Measurements from ENCODE around the gene PLEKHA7.

PLEKHA7 gene

DNA sequence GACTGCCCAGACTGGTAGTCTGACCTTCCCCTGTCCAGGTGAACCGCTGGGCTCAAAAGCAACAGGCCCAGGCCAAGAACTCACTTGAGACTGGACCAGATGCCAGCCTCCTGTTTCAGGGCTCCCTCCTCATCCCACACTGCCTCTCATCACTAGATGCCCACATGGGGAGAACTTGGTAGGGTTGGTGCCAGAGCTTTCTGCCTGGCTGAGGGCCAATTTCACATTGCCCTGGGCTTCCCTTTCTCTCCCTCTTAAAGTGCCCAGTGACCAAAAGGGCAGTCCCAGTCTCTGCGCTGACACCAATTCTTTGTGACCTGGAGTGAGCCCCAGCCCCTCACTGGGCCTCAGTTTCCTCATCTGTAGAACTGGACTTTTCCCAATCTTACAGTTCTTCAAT, 234.1 kb downstream of the PLEKHA7 start:
- TF ChIP-seq, protein P1, sequence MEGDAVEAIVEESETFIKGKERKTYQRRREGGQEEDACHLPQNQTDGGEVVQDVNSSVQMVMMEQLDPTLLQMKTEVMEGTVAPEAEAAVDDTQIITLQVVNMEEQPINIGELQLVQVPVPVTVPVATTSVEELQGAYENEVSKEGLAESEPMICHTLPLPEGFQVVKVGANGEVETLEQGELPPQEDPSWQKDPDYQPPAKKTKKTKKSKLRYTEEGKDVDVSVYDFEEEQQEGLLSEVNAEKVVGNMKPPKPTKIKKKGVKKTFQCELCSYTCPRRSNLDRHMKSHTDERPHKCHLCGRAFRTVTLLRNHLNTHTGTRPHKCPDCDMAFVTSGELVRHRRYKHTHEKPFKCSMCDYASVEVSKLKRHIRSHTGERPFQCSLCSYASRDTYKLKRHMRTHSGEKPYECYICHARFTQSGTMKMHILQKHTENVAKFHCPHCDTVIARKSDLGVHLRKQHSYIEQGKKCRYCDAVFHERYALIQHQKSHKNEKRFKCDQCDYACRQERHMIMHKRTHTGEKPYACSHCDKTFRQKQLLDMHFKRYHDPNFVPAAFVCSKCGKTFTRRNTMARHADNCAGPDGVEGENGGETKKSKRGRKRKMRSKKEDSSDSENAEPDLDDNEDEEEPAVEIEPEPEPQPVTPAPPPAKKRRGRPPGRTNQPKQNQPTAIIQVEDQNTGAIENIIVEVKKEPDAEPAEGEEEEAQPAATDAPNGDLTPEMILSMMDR (conservative IDR thresholded peaks at IDR 0.05; ENCODE audit: low read length) = no peak
- DNase-seq (ENCODE audit: low read depth) = no peak
- no peak overlapping the region for H3K4me3 ChIP-seq (ENCODE audit: low read length)

DNA sequence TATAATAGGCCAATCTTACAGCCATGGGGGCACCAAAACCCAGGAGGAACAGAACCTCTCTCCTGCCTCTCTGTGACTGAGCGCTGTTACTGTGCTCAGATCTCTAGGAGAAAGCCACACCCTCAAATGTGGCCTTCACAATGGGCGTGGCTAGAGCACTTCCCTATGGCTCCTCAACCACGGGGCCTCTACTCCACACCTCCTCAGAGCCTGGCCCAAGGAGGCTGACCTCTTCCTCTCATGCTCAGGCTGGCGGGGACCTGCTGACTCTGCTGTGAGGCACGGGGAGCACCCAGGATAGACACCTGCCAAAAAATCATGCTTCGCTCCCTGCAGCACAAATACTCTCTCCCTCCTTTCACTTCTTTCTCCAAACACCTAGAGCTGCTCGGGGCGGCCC, 234.8 kb downstream of the PLEKHA7 start:
- TF ChIP-seq, protein P1 (conservative IDR thresholded peaks at IDR 0.05; ENCODE audit: low read length) = no peak
- H3K4me3 ChIP-seq (ENCODE audit: low read length) = no peak overlapping the region
- DNase-seq (ENCODE audit: low read depth) = no peak

- DNase-seq (ENCODE audit: low read depth) = no peak
- TF ChIP-seq, protein P1 (conservative IDR thresholded peaks at IDR 0.05; ENCODE audit: low read length) = no peak
- no peak overlapping the region for H3K4me3 ChIP-seq (ENCODE audit: low read length)
These were observed 235.3 kb downstream of the PLEKHA7 start for GRCh38 chr11:16778876-16779275.

DNA sequence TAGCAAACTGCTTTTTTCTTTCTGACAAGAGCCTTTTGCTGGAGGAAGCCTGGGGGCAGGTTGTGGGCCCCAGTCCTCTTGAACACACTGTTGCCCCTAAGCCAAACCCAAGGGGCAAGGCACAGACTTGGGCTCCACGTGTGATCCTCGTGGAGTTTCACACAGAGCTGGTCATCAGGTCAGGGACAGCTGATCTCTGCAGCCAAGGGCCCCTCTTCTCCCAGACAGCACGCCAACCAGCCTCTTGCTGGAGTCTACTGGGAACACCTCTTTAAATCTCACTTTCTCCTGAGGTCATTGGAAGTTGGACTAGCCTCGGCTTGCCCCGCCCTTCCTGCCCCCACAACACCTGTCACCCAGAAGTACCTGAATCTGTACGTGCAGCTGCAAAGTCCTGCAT, 235.9 kb downstream of the PLEKHA7 start:
- TF ChIP-seq, protein P1 (conservative IDR thresholded peaks at IDR 0.05; ENCODE audit: low read length) = no peak
- no peak overlapping the region for H3K4me3 ChIP-seq (ENCODE audit: low read length)
- DNase-seq (ENCODE audit: low read depth) = no peak

GRCh38 chr11:16777613-16777975, 236.6 kb downstream of the PLEKHA7 start:
- no peak overlapping the region for H3K4me3 ChIP-seq (ENCODE audit: low read length)
- TF ChIP-seq, protein P1 (conservative IDR thresholded peaks at IDR 0.05; ENCODE audit: low read length) = no peak
- DNase-seq (ENCODE audit: low read depth) = no peak

GRCh38 chr11:16776711-16777612, 237.3 kb downstream of the PLEKHA7 start:
- TF ChIP-seq, protein P1 (conservative IDR thresholded peaks at IDR 0.05; ENCODE audit: low read length) = no peak
- DNase-seq (ENCODE audit: low read depth) = peak; percentile 76
- no peak overlapping the region for H3K4me3 ChIP-seq (ENCODE audit: low read length)

GRCh38 chr11:16775614-16776283, 238.5 kb downstream of the PLEKHA7 start:
- peak; percentile 12 for DNase-seq (ENCODE audit: low read depth)
- H3K4me3 ChIP-seq (ENCODE audit: low read length) = no peak overlapping the region
- TF ChIP-seq, protein P1 (conservative IDR thresholded peaks at IDR 0.05; ENCODE audit: low read length) = no peak

All from AG10803 (cell line).